Caki2 (cell line): ENCODE data around the gene TMEM38A. TPM values are rescaled to one million over a fixed set of nuclear protein-coding genes. Genes with fewer than 3 reads are reported as not detected.
"Not testable (repeated sequence)": the region's sequence is repeated elsewhere in the genome, so short reads cannot be mapped to it uniquely, and the experiment has no call there.

Experiments used
- DNase-seq: peaks from one replicate; pipeline ENCODE4 v3.0.0-alpha.2; 2015; ENCODE audit warnings: low read depth
- in situ Hi-C: cut with HindIII; loops from 2 replicates; pipeline ENCODE4 v1.10.0; 2016; ENCODE audit warnings: low sequenced_read_pairs, low pct_unique_long_range_greater_than_20kb, mixed read lengths
- total RNA-seq: library from RNA; depleted of rRNA; stranded (reverse); fragments of >200 nt; shearing (Covaris generic); gene quantifications from 2 replicates; pipeline ENCODE4 v1.2.3, GENCODE V29; 2014; ENCODE audit warnings: low replicate concordance

Gene TMEM38A
- total RNA-seq, 1 experiment from 2014 or later = 4.8 TPM

DNA sequence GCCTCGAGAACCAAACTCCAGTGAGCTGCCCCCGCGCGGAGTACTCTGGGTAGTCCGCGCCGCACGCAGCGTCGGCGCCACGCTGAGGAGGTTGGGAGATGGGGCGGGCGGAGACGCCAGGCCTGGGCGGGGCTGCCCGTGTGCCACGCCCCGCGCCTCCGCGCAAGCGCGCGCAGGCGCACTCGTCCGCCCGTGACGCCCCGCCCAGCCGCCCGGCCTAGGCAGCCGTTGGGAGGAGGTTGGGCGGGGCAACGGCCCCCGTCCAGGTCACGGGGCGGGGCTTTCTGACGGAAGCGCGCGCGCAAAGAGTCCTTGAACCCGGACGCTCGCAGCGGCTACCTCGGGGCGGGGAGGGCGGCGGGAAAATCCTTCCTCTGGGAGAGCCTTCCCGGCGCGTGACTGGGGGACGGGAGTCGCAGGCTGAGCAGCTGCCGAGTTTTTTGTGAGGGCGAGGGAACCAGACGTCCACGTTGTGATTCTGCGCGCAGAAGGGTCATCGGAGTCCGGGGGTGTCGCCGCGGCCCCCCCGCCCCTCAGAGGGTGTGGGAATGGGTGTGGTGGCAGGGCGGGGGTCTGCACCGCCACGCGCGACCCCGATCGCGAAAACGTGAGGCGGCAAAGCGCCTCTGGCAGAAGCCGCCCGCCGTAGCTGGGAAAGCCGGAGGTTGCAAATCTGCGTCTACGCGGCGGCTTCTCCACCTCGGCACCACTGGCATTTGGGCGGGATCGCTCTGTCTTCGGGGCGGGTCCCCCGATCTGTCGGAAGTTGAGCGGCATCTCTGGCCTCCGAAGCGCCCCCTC is 32.6 kb upstream of the TMEM38A start, which contains the start of gene MED26:
MED26 (minus strand) TSS at position 22 of the 801 bp plus-strand sequence. CDS start 261 bp downstream, outside the sequence.
- DNase-seq = peak; percentile 96
- in situ Hi-C loops = no loop called here

DNA sequence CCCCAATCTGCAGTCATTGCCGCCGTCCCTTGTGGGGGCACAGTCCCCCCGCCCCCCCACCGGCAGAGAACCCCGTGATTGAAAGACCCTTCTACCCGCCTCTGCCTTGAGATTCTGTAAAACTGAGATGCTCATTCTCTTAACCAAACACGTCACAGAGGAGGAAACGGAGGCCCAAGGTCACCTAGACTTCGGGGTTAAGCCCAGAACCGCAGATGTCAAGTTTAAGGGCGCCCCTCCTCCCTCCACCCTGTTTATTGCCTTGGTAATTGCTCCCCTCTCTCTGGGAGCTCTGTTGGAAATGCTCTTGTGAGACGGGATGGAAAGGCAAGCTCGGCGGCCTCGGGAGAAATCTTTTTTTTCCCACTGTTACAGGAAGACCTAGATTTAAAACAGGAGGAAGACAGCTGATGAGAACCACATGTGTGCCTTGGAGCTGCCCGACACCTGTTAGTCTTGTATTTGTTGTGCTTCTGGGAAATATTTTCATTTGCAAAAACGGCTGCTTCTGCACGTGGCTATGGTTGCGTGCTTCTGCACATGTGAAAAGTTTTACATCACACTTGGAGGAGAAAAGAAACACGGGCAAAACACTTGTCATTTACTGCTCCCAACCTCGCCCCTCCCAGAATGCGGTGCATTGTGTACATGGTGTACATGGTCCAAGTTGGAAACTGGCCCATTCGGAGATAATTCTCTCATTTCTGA is 31.8 kb upstream of the TMEM38A start:
- in situ Hi-C loops = no loop called here
- DNase-seq = peak; percentile 22

DNA sequence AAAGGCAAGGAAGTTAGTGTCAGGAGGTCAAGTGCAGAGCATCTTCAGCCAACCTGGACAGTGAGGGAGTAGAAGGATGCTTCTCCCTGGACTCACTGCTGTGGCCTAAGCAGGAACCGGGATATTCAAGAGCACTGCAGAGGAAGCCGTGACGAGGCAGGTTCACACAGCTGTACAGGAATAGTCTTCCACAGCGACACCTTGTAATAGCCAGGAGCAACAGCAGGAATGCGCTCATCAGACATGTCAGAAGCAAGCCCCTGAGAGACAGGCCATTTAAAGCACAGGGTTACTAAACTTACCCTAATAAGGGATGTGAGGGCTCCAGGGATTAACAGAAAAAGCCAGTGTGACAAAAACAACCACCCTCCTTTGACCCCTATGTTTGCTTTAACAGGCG is 29.5 kb upstream of the TMEM38A start:
- in situ Hi-C loops = no loop called here
- DNase-seq = no peak

DNA sequence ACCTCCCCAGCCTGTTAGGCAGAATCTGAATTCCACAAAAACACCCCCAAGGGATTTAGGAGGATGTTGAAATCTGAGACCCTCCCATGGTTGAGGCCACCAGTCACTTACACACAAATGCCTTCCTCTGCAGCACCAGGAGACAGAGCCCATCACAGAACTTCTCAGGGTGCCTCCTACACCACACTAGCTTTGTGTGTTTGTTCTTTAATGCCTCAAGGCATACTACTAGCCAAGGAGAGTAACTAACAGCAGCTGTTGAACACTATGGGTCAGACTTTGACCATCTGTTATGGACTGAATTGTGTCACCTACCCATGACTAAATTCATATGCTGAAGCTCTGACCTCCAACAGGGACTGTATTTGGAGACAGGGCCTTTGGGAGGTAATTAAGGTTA is 23.4 kb upstream of the TMEM38A start:
- no peak for DNase-seq
- in situ Hi-C loops = no loop called here

DNA sequence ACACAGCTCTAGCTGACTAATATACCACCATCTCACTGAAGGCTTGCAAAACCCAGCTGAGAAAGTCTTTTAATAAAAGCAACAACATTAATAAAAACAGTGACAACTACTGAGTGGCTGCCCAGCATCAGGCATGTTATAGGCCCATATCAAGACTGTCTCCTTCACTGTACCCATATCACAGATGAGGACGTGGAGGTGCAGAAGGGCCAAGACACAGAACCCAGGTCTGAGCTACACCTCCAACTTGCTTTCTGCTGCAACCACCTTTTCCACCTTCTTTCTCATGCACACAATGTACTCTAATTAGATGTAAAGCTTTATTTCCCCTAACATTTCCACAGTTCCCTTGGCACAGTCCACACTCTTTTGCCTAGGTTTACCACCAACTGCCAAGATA is 22.3 kb upstream of the TMEM38A start:
- in situ Hi-C loops = no loop called here
- no peak for DNase-seq

DNA sequence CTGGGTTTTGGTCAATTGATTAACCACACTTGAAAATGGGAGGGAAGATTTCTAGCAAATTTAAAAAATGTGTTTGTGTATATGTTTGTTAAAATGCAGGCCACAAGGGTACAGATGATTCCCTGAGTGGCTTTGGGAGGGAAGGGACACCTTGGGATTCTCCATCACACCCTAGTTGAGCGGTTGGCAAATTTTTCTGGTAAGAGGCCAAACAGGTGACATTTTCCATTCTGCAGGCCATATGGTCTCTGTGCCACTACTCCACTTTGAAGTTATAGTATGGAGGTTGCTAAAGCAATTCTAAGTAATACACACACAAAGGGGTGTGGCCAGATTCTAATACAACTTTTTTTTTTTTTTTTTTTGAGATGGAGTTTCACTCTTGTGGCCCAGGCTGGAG is 20.0 kb upstream of the TMEM38A start:
- in situ Hi-C loops = no loop called here
- DNase-seq = no peak

DNA sequence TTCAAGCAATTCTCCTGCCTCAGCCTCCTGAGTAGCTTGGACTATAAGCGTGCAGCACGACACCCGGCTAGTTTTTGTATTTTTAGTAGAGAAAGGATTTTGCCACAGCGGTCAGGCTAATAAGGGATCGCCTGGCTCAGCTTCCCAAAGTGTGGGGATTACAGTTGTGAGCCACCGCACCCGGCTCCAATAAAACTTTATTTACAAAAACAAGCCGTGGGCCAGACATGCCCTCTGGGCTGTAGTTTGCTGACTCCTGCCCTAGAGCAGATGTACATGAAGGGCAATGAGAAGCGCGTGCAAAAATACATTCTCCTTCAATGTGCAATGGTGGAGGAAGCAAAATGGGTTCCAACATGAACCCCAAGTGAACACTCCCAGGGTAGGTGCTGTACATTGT is 19.2 kb upstream of the TMEM38A start:
- in situ Hi-C loops = no loop called here
- no peak for DNase-seq

DNA sequence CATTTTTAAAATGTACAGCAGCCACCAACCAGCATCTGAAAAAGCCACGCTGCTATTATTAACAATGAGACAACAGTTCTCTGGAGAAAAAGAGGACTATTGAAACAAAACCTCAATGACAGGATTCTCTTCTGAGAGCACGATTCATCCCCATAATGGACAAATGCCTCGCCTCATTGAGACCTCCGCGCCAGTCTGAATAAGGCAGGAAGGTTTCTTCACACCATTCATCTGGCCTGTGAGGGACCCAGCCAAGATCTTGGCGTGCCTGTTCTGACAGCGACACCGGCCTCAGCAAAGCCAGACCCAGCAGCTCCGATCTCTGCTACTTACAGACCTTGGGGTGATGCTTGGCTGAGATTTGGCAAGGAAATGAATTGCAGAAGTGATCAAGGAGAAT is 15.8 kb upstream of the TMEM38A start:
- in situ Hi-C loops = no loop called here
- DNase-seq = no peak

DNA sequence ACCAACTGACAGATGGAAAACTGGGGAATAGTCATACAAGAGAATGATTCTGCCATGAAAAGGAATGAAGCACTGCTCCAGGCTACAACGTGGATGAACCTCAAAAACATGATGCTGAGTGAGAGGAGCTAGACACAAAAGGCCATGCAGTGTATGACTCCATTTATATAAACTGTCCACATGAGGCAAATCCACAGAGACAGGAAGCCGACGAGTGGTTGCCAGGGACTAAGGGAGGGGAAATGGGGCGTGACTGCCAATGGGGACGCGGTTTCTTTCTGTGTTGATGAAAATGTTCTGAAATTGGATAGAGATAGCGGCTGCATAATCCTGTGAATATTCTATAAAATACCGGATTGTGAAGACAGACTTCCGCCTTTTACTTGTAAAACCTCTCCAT is 11.2 kb upstream of the TMEM38A start:
- in situ Hi-C loops = no loop called here
- peak; percentile 24 for DNase-seq

DNA sequence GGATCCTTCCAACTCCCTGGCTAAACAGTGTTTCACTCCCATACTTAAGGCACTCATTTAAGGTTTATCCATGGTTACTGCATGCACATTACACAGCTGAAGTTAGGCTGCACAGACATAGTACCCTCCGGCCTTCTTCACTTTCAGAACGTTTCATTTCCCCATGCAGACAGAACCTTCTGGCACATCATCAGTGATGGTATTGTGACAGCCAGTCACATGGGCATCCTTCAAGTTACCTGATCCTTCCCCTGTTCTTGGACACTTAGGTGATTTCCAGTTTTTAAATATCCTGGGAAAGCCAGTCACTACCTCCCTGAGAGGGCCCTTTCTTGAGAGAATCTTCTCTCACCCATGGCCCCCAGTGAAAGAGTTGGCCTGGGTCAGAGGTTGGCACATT is 10.1 kb upstream of the TMEM38A start:
- in situ Hi-C loops = no loop called here
- no peak for DNase-seq

DNA sequence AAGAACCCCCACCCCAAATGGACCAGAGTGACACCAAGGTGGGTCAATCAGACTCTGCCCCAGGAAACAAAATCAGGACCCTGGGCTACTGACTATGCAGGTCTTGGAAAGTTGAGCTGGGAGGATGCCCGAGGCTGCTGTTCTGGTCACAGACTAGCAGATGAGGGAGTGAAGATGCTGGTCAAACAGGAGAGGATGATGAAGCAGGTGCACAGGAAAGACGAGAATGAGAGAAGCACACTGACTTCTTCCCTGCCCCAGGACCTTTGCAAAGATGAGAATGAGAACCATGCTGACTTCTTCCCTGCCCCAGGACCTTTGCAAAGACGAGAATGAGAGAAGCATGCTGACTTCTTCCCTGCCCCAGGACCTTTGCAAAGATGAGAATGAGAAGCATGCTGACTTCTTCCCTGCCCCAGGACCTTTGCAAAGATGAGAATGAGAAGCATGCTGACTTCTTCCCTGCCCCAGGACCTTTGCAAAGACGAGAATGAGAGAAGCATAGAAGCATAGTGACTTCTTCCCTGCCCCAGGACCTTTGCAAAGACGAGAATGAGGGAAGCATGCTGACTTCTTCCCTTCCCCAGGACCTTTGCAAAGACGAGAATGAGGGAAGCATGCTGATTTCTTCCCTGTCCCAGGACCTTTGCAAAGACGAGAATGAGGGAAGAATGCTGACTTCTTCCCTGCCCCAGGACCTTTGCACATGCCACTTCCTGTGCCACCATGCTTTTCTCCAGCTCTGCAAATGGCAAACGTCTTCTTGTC is 9.3 kb upstream of the TMEM38A start:
- in situ Hi-C loops, DNase-seq: not testable (repeated sequence)

DNA sequence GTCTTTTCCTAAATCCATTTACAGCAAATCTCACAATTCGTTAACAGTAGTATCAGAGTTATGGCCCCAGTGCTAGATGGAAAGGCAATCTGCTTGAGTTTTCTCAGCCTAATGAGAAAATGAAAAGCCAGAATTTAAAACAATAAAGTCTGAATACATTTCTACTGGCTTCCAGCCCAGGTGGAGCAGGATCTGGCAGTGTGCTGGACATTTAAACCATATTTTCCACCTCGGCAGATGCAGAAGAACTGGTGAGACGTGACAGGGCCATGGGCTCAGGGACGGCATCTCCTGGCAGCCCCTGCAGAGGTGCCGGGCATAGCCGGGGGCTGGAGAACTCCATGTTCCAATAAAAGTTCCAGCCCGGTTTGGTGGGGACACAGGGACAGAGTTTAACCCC is 8.1 kb upstream of the TMEM38A start:
- no peak for DNase-seq
- in situ Hi-C loops = no loop called here

DNA sequence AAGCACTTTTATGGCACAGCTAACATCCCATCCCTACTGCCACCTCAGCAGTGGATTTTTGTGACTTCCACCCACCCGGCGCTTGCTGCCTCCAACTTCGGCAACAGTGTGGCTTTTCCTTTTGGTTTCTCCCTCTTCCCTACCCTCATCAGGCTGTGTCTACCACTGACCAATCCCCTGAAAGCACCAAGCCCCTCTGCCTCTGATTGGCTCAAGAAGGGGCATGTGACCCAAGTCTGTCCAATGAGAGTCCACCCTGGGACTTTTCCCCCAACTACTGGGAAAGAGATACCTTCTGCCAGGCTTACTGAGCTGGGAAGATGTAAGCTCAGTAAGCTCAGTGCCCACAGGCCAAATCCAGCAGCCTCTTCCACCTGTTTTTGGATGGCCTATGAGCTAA is 6.8 kb upstream of the TMEM38A start:
- in situ Hi-C loops = no loop called here
- peak; percentile 35 for DNase-seq

DNA sequence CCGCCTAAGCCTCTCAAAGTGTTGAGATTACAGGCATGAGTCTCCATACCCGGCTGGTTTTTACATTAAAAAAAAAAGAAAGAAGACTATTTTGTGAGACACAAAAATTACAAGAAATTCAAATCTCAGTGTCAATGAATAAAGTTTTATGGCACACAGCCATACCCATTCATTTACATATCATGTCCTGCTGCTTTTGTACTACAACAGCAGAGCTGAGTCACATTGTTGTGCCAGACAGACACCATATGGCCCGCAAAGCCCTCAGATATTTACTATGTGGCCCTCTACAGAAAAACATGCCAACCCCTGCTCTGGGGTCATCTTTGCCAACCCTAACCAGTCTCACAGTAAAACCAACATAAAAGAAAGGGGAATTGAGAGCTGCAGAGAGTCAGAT is 6.3 kb upstream of the TMEM38A start:
- in situ Hi-C loops = no loop called here
- no peak for DNase-seq

DNA sequence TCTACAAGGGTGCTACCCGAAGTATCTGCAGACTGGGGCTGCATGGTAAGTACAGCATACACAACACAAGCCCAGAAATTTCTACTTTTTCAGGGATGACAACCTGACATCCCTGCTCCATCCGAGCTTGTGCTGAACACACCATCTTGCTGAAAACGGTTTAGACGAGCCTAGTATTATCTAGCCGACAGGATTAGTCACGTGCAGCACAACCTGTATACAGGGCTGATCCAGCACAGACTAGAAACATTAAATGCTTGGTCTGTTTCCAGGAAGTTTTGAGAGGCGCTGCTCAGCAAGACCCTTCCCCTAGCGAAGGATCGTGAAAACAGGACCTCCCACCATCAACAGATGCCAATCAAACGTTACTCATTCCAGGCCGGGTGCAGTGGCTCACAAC is 5.2 kb upstream of the TMEM38A start:
- in situ Hi-C loops = no loop called here
- DNase-seq = no peak

DNA sequence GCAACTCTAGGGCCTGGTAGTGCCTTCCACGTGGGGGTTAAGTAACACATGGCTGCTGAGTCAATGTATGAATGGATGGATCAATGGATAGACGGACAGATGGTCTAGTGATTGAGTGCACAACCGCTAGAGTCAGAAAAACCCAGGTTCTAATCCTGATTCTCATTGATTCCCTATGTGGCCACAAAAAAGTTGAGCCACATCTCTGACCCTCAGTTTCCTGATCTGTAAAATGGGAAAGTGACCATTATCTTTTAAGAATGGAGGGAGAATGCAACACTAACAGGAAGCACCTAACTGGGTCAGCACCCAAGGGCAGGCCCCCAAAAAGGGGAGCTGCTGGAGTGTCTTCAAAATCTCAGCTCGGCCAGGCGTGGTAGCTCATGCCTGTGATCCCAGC is 3.6 kb upstream of the TMEM38A start:
- no peak for DNase-seq
- in situ Hi-C loops = no loop called here

DNA sequence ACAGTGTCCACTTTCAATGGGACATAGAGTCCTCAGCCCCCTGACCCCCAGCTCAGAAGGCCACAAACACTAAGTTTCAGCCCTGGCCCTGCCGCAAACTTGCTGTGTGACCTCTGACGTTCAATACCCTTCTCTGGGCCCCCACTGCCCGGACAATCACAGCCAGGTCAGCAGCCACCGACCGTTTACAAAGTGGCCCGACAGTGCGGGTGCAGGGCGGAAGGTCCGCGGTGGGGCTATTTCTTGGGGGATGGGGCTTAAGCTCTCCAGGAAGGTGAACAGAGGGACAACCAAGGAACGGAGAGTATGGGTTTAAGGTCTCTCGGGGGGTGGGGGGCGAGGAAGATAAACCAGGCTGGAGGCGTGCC is 1.5 kb upstream of the TMEM38A start:
- in situ Hi-C loops = no loop called here
- no peak for DNase-seq

DNA sequence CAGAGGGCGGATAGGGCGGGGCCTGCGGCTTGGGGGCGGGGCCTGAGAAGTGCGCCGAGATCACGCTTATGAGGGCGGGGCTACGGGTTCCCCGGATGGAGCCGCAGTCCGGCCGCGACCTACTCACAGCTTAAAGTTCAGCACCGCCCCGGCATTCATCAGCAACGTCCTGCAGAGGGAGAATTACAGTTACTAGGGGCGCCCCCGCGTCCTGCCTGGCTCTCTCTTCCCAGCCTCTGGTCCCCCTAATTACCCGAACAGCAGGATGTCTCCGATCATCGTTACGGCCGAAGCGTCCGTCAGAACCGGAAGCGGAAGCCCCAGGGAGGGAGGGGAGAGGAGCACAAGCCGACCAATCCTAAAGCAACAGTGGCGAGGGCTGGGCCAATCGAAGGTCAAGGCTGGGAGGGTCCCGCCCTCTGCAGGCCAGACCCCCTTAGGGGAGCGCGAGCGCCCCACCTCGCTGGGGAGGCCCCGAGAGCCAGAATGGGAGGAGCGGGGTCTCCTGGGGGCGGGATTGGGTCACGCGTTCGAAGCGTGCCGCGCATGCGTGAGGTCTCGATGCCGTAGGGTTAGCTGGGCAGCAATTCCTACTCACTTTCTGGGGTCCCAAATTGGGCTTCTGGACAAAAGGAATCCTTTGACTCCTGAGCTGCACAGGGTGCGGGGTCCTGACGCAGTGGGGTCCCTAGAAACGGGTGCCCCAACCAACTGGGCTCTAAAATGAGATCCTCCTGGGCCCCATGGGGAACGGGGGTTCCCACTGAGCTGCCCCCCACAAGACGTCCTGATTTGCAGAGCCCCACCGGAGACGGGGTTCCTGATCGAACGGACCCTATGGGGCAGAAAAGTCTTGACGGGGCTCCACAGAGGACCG is 869 bp upstream of the TMEM38A start, which contains the start of gene SMIM7:
SMIM7 (minus strand) TSS at position 313 of the 877 bp plus-strand sequence; CDS start at position 279, 34 bp downstream.
- in situ Hi-C loops = no loop called here
- peak; percentile 99 for DNase-seq
